DOHH2 (cell line): ENCODE data around the gene GALNT2.

ENCODE experiments used
- EZH2phosphoT487 ChIP-seq: fragments of 200-600 bp; sonication (generic); IDR thresholded peaks from 2 replicates; pipeline ENCODE4 v1.6.1; 2017; ENCODE audit warnings: borderline replicate concordance, mild to moderate bottlenecking, antibody characterized with exemption, low read length, moderate library complexity, mixed read lengths
- TF ChIP-seq, protein P1 (sequence below): fragments of 200-600 bp; sonication (generic); IDR thresholded peaks from one replicate; pipeline ENCODE4 v1.5.1; 2014; ENCODE audit warnings: antibody characterized with exemption, mild to moderate bottlenecking, low read depth, low read length; ENCODE audit not compliant: poor library complexity, severe bottlenecking

DNA sequence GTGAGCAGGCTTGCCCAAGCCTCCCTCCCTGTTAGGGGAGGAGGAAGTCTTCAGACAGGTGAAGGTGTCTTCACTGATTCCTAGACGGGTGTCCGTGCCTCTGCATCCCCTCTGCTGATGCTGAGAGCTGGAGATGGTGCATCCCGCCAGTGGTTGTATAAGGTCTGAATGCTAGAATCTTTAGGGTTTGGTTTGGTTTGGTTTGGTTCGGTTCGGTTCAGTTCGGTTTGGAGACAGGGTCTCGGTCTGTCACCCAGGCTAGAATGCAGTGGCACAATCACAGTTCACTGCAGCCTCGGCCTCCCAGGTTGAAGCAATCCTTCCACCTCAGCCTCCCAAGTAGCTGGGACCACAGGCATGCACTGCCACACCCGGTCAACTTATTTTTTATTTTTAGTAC is 205.5 kb downstream of the GALNT2 start:
- TF ChIP-seq, protein P1, sequence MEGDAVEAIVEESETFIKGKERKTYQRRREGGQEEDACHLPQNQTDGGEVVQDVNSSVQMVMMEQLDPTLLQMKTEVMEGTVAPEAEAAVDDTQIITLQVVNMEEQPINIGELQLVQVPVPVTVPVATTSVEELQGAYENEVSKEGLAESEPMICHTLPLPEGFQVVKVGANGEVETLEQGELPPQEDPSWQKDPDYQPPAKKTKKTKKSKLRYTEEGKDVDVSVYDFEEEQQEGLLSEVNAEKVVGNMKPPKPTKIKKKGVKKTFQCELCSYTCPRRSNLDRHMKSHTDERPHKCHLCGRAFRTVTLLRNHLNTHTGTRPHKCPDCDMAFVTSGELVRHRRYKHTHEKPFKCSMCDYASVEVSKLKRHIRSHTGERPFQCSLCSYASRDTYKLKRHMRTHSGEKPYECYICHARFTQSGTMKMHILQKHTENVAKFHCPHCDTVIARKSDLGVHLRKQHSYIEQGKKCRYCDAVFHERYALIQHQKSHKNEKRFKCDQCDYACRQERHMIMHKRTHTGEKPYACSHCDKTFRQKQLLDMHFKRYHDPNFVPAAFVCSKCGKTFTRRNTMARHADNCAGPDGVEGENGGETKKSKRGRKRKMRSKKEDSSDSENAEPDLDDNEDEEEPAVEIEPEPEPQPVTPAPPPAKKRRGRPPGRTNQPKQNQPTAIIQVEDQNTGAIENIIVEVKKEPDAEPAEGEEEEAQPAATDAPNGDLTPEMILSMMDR: no peak
- no peak for TF ChIP-seq EZH2phosphoT487
